ENCODE measurements around the gene CRABP1. TPM values are rescaled to one million over a fixed set of nuclear protein-coding genes. Genes with fewer than 3 reads are reported as not detected.
A peak's percentile ranks its signal among the peaks of the same experiment; 100 is the strongest.

CRABP1 gene
- total RNA-seq, 1 experiment from 2014 or later: 0.47 TPM

DNA sequence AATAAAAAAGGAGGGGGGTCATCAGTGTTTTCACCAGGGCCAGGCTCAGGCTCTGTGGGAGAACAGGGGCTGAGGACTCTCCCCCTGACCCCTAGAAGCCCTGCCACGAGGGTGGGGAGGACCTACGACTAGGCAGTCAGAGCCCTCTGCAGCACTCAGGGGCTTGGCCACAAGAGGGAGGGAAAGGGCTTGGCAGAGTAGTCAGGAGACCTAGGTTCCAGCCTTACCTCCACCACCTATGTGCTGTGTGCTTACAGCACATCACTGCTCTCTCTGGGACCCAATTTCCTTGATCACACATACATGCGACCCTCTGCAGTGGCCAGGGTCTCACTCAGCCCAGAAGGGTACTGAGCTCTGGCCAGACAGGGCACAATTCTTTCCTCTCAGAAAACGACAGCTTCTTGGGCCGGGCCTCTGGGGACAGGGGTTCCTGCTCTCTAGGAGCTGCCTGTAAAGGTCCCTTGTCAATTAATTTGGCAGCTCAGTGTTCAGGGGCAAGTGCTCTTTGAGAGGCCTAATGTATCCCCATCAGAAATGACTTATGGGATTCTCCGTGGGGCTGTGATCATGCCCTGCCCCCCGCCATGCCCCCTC lies 24.4 kb upstream of the CRABP1 start:
- H3K9me3 ChIP-seq (ENCODE audit: control insufficient read depth in 1 of 2, insufficient read depth in 1 of 2, low read depth in 1 of 2, low read length in 2 of 2): no peaks in the 10 kb centered on the region
- ATAC-seq: peak; percentile 77
- no peak for DNase-seq (ENCODE audit: low read depth, low spot score)
- no peaks in the 10 kb centered on the region for H4K20me1 ChIP-seq (ENCODE audit: insufficient read depth)
- no peaks in the 10 kb centered on the region for H3K9me2 ChIP-seq (ENCODE audit: insufficient read depth)
- intact Hi-C loops (cut with micrococcal nuclease): no loop called here
- H3K4me2 ChIP-seq (ENCODE audit: low read length): no peak overlapping the region
- peaks cover 0 to 8% of the 10 kb centered on the region in 2 experiments; a peak in 2 of 4 replicates for H3K4me1 ChIP-seq (ENCODE audit: control insufficient read depth in 1 of 2, insufficient read depth in 2 of 2, low read length in 2 of 2)
- H3K27ac ChIP-seq (ENCODE audit: low read depth, low read length): no peak overlapping the region
- no peak overlapping the region for H2AFZ ChIP-seq (ENCODE audit: low read depth, low read length, poor library complexity, severe bottlenecking)
- no peaks in the 10 kb centered on the region for H3K79me2 ChIP-seq (ENCODE audit: insufficient read depth, low read length)
- no TSS peak for BruUV-seq (replicated peaks)
- RAD21 ChIA-PET (ENCODE audit: low non-redundant PET in 1 of 2, low total read pairs in 2 of 2, uncharacterized antibody in 2 of 2, unreplicated experiment in 2 of 2): interaction anchor here in 1 of 2 experiments (0.7 kb wide), 1 partner anchor 107 kb away, joined by 5 read pairs; no protein-coding TSS in a partner anchor
- H3K4me3 ChIP-seq (replicated peaks in 1 of 2; ENCODE audit: low read depth in 1 of 2, low read length in 2 of 2): no peak overlapping the region
- H3K9ac ChIP-seq (ENCODE audit: low read length): no peak overlapping the region
- H3K36me3 ChIP-seq (ENCODE audit: control insufficient read depth in 1 of 2, insufficient read depth in 2 of 2, low read length in 2 of 2): no peaks in the 10 kb centered on the region
- TF ChIP-seq CBX3 (IDR thresholded peaks at IDR 0.05; ENCODE audit: low read depth) (no peak), SRF (IDR thresholded peaks at IDR 0.05; ENCODE audit: low read depth) (no peak), RAD21 (IDR thresholded peaks at IDR 0.05; ENCODE audit: low read depth) (peak; percentile 70)
- TF ChIP-seq, protein P1, sequence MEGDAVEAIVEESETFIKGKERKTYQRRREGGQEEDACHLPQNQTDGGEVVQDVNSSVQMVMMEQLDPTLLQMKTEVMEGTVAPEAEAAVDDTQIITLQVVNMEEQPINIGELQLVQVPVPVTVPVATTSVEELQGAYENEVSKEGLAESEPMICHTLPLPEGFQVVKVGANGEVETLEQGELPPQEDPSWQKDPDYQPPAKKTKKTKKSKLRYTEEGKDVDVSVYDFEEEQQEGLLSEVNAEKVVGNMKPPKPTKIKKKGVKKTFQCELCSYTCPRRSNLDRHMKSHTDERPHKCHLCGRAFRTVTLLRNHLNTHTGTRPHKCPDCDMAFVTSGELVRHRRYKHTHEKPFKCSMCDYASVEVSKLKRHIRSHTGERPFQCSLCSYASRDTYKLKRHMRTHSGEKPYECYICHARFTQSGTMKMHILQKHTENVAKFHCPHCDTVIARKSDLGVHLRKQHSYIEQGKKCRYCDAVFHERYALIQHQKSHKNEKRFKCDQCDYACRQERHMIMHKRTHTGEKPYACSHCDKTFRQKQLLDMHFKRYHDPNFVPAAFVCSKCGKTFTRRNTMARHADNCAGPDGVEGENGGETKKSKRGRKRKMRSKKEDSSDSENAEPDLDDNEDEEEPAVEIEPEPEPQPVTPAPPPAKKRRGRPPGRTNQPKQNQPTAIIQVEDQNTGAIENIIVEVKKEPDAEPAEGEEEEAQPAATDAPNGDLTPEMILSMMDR (IDR thresholded peaks at IDR 0.05 in 2 of 3, conservative IDR thresholded peaks at IDR 0.05 in 1 of 3; ENCODE audit: borderline replicate concordance in 1 of 3, insufficient read depth in 1 of 3, low read depth in 2 of 3, low read length in 2 of 3): peak; percentile 45 to 65 (median 47); a peak in 5 of 6 replicates
- TF ChIP-seq, protein P2, sequence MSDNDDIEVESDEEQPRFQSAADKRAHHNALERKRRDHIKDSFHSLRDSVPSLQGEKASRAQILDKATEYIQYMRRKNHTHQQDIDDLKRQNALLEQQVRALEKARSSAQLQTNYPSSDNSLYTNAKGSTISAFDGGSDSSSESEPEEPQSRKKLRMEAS (IDR thresholded peaks at IDR 0.05): no peak
- no peaks in the 10 kb centered on the region for H3K27me3 ChIP-seq (ENCODE audit: insufficient read depth, low read length)
- POLR2A ChIA-PET: no interaction called here
- CTCF ChIA-PET: interaction anchor here (1.1 to 1.6 kb wide), 2 partner anchors 99 to 103 kb away, joined by 3 to 5 read pairs; no protein-coding TSS in a partner anchor

Measured in HCT116 (cell line).